Activated CD8-positive, alpha-beta memory T cell treated with anti-CD3 and anti-CD28 coated beads, Interleukin-2, amount 50 U/mL, for 24 hours (primary cell): ENCODE data around the gene GMDS.

Experiments
- DNase-seq: peaks from one replicate; pipeline ENCODE4 v3.0.0-alpha.2; 2020; ENCODE audit errors: extremely low read depth

GMDS gene

GRCh38 chr6:1739220-1739619 is 506.2 kb downstream of the GMDS start:
- no peak for DNase-seq

GRCh38 chr6:1738558-1739081 is 506.8 kb downstream of the GMDS start:
- no peak for DNase-seq

- no peak for DNase-seq
Measured at GRCh38 chr6:1737463-1738311, 507.7 kb downstream of the GMDS start.

DNA sequence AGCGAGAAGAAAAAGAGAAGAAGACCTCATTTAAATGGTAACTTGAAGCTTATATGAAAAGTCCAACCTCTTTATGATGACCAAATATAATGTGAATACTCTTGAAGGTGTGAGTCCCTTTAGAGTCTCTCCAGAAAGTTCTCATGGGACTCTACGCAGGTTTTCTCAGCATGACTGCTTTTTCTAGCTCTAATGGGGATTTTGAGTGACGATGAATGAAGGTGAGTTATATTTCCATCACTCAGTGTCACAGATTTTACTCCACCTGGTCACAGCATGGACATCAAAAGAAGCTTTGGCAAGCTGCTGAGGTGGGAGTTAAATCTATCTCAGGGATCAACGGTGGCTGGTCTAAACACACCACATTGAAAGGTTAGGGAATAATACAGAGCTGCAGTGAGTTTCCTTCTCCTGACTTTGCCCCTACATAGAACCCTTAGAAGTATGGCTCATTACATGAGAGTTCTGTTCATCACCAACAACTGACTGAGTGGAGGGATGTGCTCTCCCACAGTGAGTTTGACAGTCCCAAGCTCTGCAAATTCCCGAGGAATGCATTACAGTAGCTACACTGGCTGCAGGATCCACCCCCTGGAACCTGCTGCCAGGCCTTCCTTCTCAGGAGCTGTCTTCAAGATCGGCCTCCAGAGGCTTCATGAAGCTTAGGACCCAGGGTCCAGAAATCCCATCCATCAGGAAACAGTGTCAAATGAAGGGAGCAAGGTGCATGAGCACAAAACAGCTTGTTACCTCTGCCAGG is 508.9 kb downstream of the GMDS start:
- no peak for DNase-seq

GRCh38 chr6:1735239-1735803 is 510.1 kb downstream of the GMDS start:
- no peak for DNase-seq

- DNase-seq, result no peak
Measured at GRCh38 chr6:1730882-1731281, 514.5 kb downstream of the GMDS start.

- DNase-seq, result no peak
Measured at GRCh38 chr6:1729750-1730140, 515.7 kb downstream of the GMDS start.

DNA sequence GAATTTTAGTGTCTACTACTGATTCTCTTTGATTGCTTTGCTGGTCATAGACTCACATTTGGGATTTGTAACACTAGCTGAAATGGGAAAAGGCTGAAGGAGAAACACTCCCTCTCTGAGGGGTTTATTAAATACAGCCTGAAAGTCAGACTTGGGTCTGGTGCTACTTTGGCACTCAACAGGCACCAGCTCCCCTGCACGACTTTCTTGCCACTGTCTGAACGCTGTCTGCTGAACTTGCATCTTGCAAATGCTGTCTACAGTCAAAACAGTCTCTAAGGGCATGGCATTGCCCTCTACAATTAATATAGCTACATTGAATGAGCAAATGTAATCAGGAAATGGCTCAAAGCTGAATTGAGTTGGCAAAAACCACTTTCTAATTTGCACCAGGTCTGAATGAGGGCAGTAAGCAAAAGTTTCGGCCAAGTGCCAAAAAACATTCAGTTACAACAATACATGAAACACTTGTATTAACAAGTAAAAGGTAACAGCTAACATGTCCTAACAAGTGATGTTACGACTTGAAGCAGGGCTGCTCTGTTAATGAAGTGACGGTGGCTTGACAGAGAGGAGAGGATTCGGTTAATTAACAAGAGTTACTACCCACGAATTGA is 516.2 kb downstream of the GMDS start:
- DNase-seq, result no peak

- DNase-seq, result no peak
Measured at GRCh38 chr6:1726341-1726768, 519.0 kb downstream of the GMDS start.

DNA sequence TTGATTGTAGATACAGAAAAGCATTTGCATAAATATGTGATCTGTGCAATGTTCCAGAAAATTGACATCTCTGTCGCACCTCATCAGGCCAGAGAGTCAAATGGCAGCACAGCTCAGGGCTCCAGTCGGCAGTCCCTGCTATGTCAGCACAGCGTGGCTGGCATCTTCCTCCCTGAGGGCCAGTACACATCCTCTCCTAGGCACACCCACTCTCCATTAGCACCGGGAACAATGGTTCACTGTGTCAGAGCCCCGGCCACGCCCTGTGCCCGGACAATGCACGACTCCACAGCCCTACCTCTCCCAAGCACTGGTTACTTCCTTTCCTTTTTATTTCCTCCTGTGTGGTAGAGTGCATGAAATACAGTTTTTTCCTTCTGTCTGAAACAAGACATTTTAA is 520.8 kb downstream of the GMDS start:
- no peak for DNase-seq

DNA sequence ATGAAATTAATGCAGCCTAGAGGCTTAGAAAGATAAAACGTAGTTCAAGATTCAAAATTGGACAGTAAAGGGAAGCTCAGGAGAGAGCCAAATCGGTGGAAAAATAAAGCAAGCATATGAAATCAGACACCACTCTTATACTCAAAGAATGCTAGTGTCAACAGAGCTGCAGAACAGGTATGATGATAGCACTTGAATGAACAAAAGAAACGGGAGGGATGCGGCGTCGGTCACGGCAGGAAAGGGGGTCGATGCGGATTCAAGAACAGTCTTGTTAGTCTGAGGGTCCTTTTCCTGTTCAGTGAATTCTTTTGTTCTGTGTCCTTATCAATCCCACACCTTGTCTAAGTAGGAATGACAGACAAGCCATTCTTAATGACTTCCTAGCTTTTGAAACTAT is 521.3 kb downstream of the GMDS start:
- no peak for DNase-seq

DNA sequence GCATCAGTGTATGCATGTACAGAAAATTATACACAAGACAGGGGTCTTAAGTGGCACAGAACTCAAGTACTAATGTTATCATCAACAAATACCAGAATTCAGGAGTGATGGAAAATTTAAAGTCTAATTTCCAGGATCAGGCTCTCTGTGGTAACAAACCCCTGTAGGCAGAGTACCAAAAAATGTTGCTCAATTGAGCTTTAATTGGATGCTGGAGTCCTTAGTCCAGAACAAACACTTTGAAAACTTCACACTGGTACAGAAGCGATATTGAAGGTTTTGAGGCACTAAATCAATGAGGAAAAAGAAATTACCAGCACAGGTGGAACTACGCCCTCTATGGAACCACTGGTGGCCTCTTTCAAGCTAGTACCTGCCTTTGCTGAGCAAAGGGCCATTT is 522.6 kb downstream of the GMDS start:
- no peak for DNase-seq

DNA sequence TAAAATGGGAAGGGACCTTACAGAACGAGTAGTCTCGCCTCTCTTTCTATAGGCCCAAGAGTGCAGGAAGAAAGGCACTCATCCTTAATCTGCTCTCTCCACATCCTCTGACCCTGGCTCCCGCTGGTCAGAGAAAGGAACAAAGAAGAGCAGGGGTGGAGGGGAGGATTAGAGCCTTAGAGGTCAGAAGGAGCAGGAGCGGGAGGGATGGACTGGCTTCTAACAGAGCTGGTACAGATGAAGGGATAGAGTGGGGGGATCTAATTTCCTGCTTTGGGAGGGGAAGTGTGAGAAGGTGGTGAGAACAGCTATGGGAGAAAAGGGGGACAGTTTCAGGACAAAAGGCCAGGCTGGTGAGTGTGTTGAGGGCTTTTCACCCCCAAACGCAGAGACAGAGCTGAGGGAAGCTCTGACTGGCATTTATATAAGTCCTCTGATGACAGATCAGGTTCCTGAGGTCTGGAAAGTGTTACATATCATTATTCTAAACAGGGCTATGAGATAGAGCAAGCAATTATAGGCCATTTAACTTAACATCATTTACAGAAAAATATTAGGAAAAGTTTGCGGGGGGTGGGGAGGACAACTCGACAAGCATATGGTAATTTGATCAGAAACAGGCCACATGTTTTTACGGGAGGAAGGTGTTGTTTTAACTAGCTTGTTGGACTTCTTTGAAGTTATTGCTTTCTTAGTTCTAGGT is 524.6 kb downstream of the GMDS start:
- no peak for DNase-seq

GRCh38 chr6:1719922-1720321 is 525.5 kb downstream of the GMDS start:
- DNase-seq, result no peak

DNA sequence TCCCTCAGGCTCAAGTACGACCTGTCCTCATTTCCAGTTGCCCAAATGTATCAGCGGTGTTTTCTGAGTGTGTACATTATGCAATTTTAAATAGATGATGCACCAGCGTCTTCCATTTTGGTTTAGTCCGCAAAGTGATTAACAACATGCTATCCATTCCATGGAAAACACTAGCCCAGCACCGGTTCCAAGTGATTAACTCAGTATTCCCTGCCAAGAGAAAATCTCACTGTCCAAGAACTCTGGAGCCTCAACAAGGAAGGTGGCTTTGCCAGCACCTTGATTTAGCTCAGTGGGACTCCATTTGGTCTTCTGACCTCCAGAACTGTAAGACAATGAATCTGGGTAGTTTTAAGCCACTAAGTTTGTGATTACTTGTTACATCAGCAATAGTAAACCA is 528.5 kb downstream of the GMDS start:
- DNase-seq, result no peak

DNA sequence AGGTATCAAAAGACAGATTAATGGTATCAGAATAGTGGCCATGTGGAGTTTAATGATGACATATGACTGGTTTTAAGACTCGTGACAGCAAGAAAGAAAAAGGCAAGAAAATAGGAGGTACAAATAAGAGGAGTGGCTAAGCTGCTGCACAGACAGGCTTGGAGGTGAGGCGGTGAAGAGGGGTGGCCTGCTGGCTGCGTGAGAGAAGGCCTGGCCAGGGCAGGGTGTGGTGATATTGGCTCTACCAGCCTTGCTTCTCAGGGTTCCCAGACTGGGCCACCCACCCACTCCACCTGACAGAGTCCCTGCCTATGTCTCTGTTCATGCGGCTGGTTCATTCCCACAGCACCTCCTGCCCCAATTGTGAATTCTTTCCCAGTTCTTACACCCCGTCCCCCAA is 529.0 kb downstream of the GMDS start:
- DNase-seq, result no peak

GRCh38 chr6:1715336-1715735 is 530.1 kb downstream of the GMDS start:
- no peak for DNase-seq

DNA sequence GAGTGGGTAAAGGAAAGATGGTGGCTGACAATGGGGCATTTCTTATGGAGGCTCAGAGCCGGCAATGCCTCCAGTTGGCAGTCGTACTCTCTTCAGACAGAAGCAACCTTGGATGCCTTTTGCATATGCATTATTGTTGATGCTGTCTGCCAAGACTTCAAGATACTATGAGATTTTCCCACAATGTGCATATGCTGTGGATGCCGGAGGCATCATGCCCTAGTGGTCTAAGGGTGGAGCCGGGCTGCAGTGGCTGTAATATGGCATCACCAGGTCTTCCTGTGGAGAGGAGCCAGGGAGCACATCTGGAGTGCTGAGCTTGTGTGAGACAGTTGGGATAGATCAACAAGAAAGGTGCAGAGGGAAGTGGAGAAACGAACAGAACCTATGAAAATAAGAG is 530.8 kb downstream of the GMDS start:
- DNase-seq, result no peak

- DNase-seq, result no peak
Measured at GRCh38 chr6:1713016-1713600, 532.3 kb downstream of the GMDS start.

GRCh38 chr6:1712451-1712850 is 533.0 kb downstream of the GMDS start:
- no peak for DNase-seq

DNA sequence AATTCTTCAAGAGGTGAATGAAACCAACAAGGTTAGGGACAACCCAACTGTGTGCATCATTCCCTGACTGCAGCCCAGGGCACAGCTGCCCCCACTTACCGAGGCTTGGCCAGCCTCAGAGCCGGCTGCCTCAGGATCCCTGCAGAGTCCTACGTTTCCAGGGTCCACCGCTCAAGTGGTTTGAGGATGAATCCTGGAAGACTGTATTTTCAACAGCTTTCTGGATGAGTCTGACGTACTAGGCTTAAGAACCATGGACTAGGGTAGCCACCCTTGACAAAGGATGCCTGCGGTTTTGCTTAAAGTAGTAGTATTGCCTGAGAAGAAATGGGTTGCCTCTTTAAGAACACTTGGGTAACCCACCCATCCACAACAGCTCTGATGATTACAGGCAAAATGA is 534.3 kb downstream of the GMDS start:
- DNase-seq, result no peak
